Subcutaneous adipose tissue (tissue), 4 donors: Measurements from ENCODE around the gene ADK. TPM values are rescaled to one million over a fixed set of nuclear protein-coding genes. Genes with fewer than 3 reads are reported as not detected.

Source experiments
- CTCF ChIP-seq: fragments of 450-650 bp; IDR thresholded peaks from one replicate; pipeline ENCODE4 v1.5.1; 2016; ENCODE audit warnings: low read depth, mild to moderate bottlenecking, control low read depth, antibody characterized with exemption, moderate library complexity
- total RNA-seq, 4 donors: library from RNA; depleted of rRNA; stranded (reverse); fragments of >200 nt; gene quantifications; one replicate each; pipeline ENCODE4 v1.1.0, GENCODE V29; 2016

Gene ADK
- total RNA-seq, 4 donors from 2014 or later = 21.7 to 52.2 (median 38.8) TPM

GRCh38 chr10:74582566-74582965 is 431.5 kb downstream of the ADK start:
- TF ChIP-seq CTCF = no peak

- no peak for TF ChIP-seq CTCF
Measured at GRCh38 chr10:74585231-74586087, 434.4 kb downstream of the ADK start.

GRCh38 chr10:74586088-74586585 is 435.1 kb downstream of the ADK start:
- no peak for TF ChIP-seq CTCF

GRCh38 chr10:74587109-74587854 is 436.3 kb downstream of the ADK start:
- no peak for TF ChIP-seq CTCF

- TF ChIP-seq CTCF = no peak
Measured at GRCh38 chr10:74589226-74589673, 438.2 kb downstream of the ADK start.

- no peak for TF ChIP-seq CTCF
Measured at GRCh38 chr10:74589851-74590250, 438.8 kb downstream of the ADK start.

- TF ChIP-seq CTCF = no peak
Measured at GRCh38 chr10:74593470-74593869, 442.4 kb downstream of the ADK start.
